Measurements from ENCODE around the gene ROBO4.

ROBO4 gene

GRCh38 chr11:124859171-124859570, 38.5 kb downstream of the ROBO4 start:
- Histone ChIP-seq H3K36me3 (replicated peaks; ENCODE audit: low read depth, low read length) (no peaks in the 10 kb centered on the region), H3K4me2 (ENCODE audit: low read length) (no peak overlapping the region), H3K27ac (ENCODE audit: low read length) (no peak overlapping the region), H3K4me1 (ENCODE audit: low read length) (no peaks in the 10 kb centered on the region), H2AFZ (ENCODE audit: low read depth, low read length) (no peak overlapping the region), H3K27me3 (ENCODE audit: low read depth, low read length) (peaks cover 6% of the 10 kb centered on the region; the same call in 1 of the 2 replicates), H3K4me3 (ENCODE audit: low read length) (no peak overlapping the region), H3K9me3 (ENCODE audit: insufficient read depth, low read length) (no peaks in the 10 kb centered on the region), H4K20me1 (ENCODE audit: insufficient read depth, low read length) (no peaks in the 10 kb centered on the region), H3K79me2 (ENCODE audit: low read length) (no peaks in the 10 kb centered on the region), H3K9ac (ENCODE audit: low read length) (no peak overlapping the region)
- TF ChIP-seq EZH2phosphoT487 (IDR thresholded peaks at IDR 0.05; ENCODE audit: low read depth) = no peak
- TF ChIP-seq CTCF (IDR thresholded peaks at IDR 0.05; ENCODE audit: low read depth, low read length) = no peak

- Histone ChIP-seq H3K79me2 (ENCODE audit: low read length) (no peaks in the 10 kb centered on the region), H3K4me3 (ENCODE audit: low read length) (no peak overlapping the region), H3K9me3 (ENCODE audit: insufficient read depth, low read length) (no peaks in the 10 kb centered on the region), H4K20me1 (ENCODE audit: insufficient read depth, low read length) (no peaks in the 10 kb centered on the region), H3K4me1 (ENCODE audit: low read length) (peaks cover 8% of the 10 kb centered on the region), H3K4me2 (ENCODE audit: low read length) (no peak overlapping the region), H3K36me3 (replicated peaks; ENCODE audit: low read depth, low read length) (no peaks in the 10 kb centered on the region), H3K27me3 (ENCODE audit: low read depth, low read length) (peaks cover 67% of the 10 kb centered on the region), H2AFZ (ENCODE audit: low read depth, low read length) (no peak overlapping the region), H3K9ac (ENCODE audit: low read length) (no peak overlapping the region), H3K27ac (ENCODE audit: low read length) (no peak overlapping the region)
- no peak for TF ChIP-seq CTCF (IDR thresholded peaks at IDR 0.05; ENCODE audit: low read depth, low read length)
- TF ChIP-seq EZH2phosphoT487 (IDR thresholded peaks at IDR 0.05; ENCODE audit: low read depth) = no peak
Observed at GRCh38 chr11:124846070-124846673, 51.5 kb downstream of the ROBO4 start.

- Histone ChIP-seq H3K9ac (ENCODE audit: low read length) (no peak overlapping the region), H3K27me3 (ENCODE audit: low read depth, low read length) (peaks cover 71% of the 10 kb centered on the region), H3K27ac (ENCODE audit: low read length) (no peak overlapping the region), H3K4me3 (ENCODE audit: low read length) (no peak overlapping the region), H4K20me1 (ENCODE audit: insufficient read depth, low read length) (no peaks in the 10 kb centered on the region), H3K36me3 (replicated peaks; ENCODE audit: low read depth, low read length) (no peaks in the 10 kb centered on the region), H3K9me3 (ENCODE audit: insufficient read depth, low read length) (no peaks in the 10 kb centered on the region), H2AFZ (ENCODE audit: low read depth, low read length) (no peak overlapping the region), H3K79me2 (ENCODE audit: low read length) (no peaks in the 10 kb centered on the region), H3K4me2 (ENCODE audit: low read length) (no peak overlapping the region), H3K4me1 (ENCODE audit: low read length) (peaks cover 8% of the 10 kb centered on the region)
- TF ChIP-seq CTCF (IDR thresholded peaks at IDR 0.05; ENCODE audit: low read depth, low read length) = no peak
- TF ChIP-seq EZH2phosphoT487 (IDR thresholded peaks at IDR 0.05; ENCODE audit: low read depth) = no peak
Observed at GRCh38 chr11:124844664-124845079, 53.0 kb downstream of the ROBO4 start.

- Histone ChIP-seq H2AFZ (ENCODE audit: low read depth, low read length) (no peak overlapping the region), H3K4me2 (ENCODE audit: low read length) (no peak overlapping the region), H3K27ac (ENCODE audit: low read length) (no peak overlapping the region), H3K9me3 (ENCODE audit: insufficient read depth, low read length) (no peaks in the 10 kb centered on the region), H3K36me3 (replicated peaks; ENCODE audit: low read depth, low read length) (no peaks in the 10 kb centered on the region), H3K79me2 (ENCODE audit: low read length) (no peaks in the 10 kb centered on the region), H3K4me3 (ENCODE audit: low read length) (no peak overlapping the region), H3K9ac (ENCODE audit: low read length) (no peak overlapping the region), H3K27me3 (ENCODE audit: low read depth, low read length) (peaks cover 62% of the 10 kb centered on the region), H3K4me1 (ENCODE audit: low read length) (peaks cover 8% of the 10 kb centered on the region), H4K20me1 (ENCODE audit: insufficient read depth, low read length) (no peaks in the 10 kb centered on the region)
- TF ChIP-seq EZH2phosphoT487 (IDR thresholded peaks at IDR 0.05; ENCODE audit: low read depth) (no peak), CTCF (IDR thresholded peaks at IDR 0.05; ENCODE audit: low read depth, low read length) (no peak)
Observed at GRCh38 chr11:124843616-124843910, 54.1 kb downstream of the ROBO4 start.
